Measurements from ENCODE around the gene CARD11.
A peak's percentile ranks its signal among the peaks of the same experiment; 100 is the strongest.

Gene CARD11

GRCh38 chr7:2941216-2941859 lies 102.3 kb downstream of the CARD11 start:
- peak; percentile 84 for DNase-seq (ENCODE audit: low read depth)
- H3K4me3 ChIP-seq (ENCODE audit: low read depth, low read length): no peak overlapping the region
- no peak for TF ChIP-seq POLR2A (IDR thresholded peaks at IDR 0.05; ENCODE audit: extremely low read depth, insufficient read length)
- TF ChIP-seq CTCF (IDR thresholded peaks at IDR 0.05; ENCODE audit: low read depth, low read length): no peak
- TF ChIP-seq MAX (IDR thresholded peaks at IDR 0.05; ENCODE audit: low read depth, low read length): no peak
- no peak for TF ChIP-seq MYC (IDR thresholded peaks at IDR 0.05; ENCODE audit: low read depth, low read length)

- DNase-seq (ENCODE audit: low read depth): no peak
- no peak for TF ChIP-seq CTCF (IDR thresholded peaks at IDR 0.05; ENCODE audit: low read depth, low read length)
- no peak for TF ChIP-seq MYC (IDR thresholded peaks at IDR 0.05; ENCODE audit: low read depth, low read length)
- TF ChIP-seq MAX (IDR thresholded peaks at IDR 0.05; ENCODE audit: low read depth, low read length): no peak
- no peak for TF ChIP-seq POLR2A (IDR thresholded peaks at IDR 0.05; ENCODE audit: extremely low read depth, insufficient read length)
- no peak overlapping the region for H3K4me3 ChIP-seq (ENCODE audit: low read depth, low read length)
Observed at GRCh38 chr7:2940466-2940865, 103.2 kb downstream of the CARD11 start.

- no peak overlapping the region for H3K4me3 ChIP-seq (ENCODE audit: low read depth, low read length)
- TF ChIP-seq MAX (IDR thresholded peaks at IDR 0.05; ENCODE audit: low read depth, low read length): peak; percentile 72
- TF ChIP-seq CTCF (IDR thresholded peaks at IDR 0.05; ENCODE audit: low read depth, low read length): no peak
- TF ChIP-seq MYC (IDR thresholded peaks at IDR 0.05; ENCODE audit: low read depth, low read length): no peak
- no peak for TF ChIP-seq POLR2A (IDR thresholded peaks at IDR 0.05; ENCODE audit: extremely low read depth, insufficient read length)
- peak; percentile 60 for DNase-seq (ENCODE audit: low read depth)
Observed at GRCh38 chr7:2939193-2939885, 104.3 kb downstream of the CARD11 start.

- H3K4me3 ChIP-seq (ENCODE audit: low read depth, low read length): no peak overlapping the region
- DNase-seq (ENCODE audit: low read depth): no peak
- TF ChIP-seq MYC (IDR thresholded peaks at IDR 0.05; ENCODE audit: low read depth, low read length): no peak
- TF ChIP-seq CTCF (IDR thresholded peaks at IDR 0.05; ENCODE audit: low read depth, low read length): no peak
- no peak for TF ChIP-seq MAX (IDR thresholded peaks at IDR 0.05; ENCODE audit: low read depth, low read length)
- no peak for TF ChIP-seq POLR2A (IDR thresholded peaks at IDR 0.05; ENCODE audit: extremely low read depth, insufficient read length)
Observed at GRCh38 chr7:2938514-2939192, 105.0 kb downstream of the CARD11 start.

GRCh38 chr7:2937701-2938513 lies 105.8 kb downstream of the CARD11 start:
- no peak for TF ChIP-seq MAX (IDR thresholded peaks at IDR 0.05; ENCODE audit: low read depth, low read length)
- TF ChIP-seq POLR2A (IDR thresholded peaks at IDR 0.05; ENCODE audit: extremely low read depth, insufficient read length): no peak
- TF ChIP-seq MYC (IDR thresholded peaks at IDR 0.05; ENCODE audit: low read depth, low read length): no peak
- no peak for TF ChIP-seq CTCF (IDR thresholded peaks at IDR 0.05; ENCODE audit: low read depth, low read length)
- no peak for DNase-seq (ENCODE audit: low read depth)
- H3K4me3 ChIP-seq (ENCODE audit: low read depth, low read length): no peak overlapping the region
